GM19239 (cell line): Measurements from ENCODE around the gene DOCK10.
"Not testable (repeated sequence)": the region's sequence is repeated elsewhere in the genome, so short reads cannot be mapped to it uniquely, and the experiment has no call there.

Experiments used
- DNase-seq: peaks from one replicate; pipeline ENCODE4 v3.0.0; 2011; ENCODE audit warnings: low spot score; ENCODE audit not compliant: insufficient read length
- FAIRE-seq: peaks from 2 replicates; lab custom pipeline; 2011; peaks lifted over from hg19 to GRCh38; lab: Jason Lieb, UNC

The DOCK10 gene

DNA sequence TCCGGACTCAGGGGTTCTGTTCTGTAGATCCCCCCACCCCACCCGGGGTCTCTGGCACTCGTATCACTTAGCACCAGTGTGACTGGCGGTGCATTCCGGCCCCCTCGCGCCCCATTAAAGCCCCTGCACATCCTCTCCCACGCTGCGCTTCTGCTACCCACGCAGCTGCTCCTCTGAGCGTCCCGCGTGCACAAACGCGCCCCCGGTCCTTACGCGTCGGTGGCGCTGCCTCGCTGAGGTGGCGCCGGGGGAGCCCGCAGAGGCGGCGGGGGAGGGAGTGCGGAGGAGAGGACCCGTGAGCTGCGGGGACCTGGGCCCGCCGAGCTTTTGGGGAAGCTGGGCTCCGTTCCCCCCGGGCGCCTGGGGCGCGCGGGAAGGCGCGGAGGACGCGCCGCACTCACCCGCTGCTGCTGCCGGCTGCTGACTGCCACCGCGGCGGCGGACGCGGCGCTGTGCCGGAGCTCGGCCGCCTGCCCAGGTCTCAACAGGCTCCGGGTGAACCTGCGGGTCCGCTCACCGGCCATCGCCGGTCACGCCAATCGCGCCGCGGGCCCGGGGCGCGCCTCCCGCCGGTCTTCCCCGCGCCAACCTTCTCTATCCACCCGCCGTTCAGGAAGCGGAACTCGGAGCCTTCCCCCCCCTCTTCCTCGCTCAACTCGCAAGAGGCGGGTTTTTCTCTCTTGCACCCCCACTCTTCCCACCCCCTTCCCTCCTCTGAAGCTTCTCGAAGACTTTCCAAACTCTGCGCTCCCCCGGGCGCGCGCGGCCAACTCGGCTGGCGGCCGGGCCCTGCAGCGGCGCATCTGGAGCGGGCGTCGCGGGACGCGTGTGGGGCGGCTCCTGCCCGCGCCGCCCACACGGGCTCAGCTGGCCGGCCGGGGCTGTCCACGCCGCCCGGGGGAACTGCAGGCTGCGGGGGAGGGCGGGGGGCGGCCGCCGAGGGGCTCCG lies at the start of gene DOCK10:
DOCK10 (minus strand) TSS at position 618 of the 949 bp plus-strand sequence; CDS start at position 524, 94 bp downstream.
- peak; percentile 44 for DNase-seq
- FAIRE-seq = peak; percentile 54

DNA sequence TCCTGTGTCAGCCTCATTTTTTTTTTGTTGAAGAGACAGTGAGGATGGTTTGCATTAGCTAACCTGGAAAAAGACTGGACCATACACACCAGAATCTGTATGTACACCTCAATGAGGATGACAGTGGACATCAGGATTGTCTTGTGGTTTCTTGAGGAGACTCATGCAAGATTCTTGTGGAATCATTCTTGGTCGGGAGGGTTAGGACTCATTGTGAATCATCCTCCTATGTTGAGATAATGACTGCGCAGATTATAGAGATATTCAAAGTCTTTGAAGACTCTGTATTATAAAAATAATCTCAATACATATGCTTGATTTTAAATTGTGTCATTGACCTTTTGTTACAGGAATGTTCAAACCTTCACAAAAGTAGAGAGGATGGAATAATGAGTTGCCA lies 49.1 kb upstream of the DOCK10 start:
- FAIRE-seq = no peak
- no peak for DNase-seq

DNA sequence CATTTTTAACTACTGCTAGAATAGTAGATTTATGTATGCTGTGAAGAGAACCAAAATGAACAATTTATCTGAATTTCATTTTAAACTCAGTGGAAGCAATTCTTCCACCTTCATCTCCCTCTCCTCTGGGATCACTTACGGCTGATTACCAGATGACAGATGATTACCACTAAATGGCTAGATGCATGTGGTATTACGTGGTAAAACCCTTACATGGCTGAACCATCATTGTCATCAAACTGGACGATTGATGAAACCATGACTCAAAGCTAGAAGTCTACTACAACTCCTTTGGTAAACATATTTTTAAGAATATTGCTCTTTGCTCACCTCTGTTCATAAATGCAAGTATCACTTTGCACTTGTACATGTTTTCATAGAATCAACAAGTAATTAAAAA lies 48.5 kb upstream of the DOCK10 start:
- DNase-seq (no peak), FAIRE-seq (no peak)

DNA sequence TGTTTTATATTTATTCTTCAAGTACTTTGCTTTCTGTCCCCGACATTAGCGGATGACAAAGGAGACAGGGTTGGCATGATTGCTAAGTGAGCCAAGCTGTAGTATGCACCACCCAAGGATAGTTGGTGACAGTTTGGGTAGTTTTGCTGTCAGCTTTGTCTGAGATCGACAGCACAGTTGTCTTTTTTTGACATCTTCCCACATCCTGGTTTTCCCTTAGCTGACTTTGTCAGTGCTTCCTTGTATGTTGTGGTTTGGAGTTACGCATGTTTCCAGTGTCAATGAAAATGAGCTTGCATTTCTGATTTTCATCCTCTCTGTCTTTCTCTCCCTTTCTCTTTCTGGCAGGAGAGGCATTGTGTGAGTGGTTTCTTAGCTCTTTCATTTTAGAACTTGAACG lies 44.6 kb upstream of the DOCK10 start:
- DNase-seq (no peak), FAIRE-seq (no peak)

DNA sequence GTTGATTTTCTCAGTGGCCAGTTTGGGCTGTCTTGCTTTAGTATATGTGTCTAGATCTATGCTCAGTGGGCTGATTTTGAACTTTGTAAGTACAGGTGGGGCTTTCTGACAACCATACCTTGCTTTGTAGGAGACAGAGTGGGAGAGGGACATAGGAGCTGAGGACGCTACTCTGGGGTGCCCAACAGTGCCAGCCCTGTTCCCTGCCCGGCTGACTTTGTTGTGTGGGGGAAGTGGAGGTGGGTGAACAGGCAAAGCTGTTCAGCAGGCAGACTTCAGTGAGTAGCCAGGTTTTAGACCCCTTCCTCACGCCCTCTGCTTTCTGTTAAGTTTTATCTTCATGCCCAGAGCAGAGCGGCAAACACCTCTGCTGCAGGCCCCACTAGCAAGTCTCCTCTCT lies 44.2 kb upstream of the DOCK10 start:
- FAIRE-seq (no peak), DNase-seq (no peak)

DNA sequence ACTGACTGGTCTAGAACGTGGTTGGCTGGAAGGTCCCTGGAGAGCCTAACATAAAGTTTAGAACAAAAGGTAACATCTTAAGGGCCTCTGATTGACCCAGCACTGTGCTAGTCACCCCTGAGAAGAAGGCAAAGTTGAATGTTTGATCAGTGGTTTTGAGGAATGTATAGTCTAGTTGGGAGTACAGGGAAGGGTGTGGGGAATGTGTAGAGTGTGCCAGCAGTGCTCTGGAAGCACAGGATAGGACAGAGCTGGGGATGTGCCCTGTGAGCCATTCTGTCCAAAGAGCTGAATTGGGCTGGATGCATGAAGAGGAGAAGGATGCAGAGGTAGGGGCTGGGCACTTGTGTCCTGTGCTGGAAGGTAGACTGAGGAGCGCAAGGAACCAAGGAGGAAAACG lies 41.0 kb upstream of the DOCK10 start:
- FAIRE-seq = no peak

DNA sequence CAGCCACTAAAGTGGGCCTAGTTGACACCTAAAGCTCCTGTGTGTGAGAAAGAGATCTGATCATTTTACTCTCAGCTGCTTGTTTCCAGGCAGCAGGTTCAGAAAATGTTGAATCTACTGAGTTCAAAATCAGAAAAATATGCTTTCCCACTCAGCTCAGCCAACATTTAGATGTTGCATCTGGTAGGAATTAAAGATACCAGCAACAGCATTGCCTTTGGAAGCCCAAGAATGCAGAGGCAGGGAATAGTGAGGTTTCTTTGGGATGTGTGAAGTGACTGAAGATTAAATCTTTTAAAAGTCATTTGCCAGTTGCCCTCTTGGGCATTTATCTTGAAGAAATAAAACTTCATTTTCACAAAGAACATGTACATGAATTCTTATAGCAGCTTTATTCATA lies 33.9 kb upstream of the DOCK10 start:
- DNase-seq (no peak), FAIRE-seq (no peak)

More for the DNA sequence above, 41.0 kb upstream of the DOCK10 start:
- no peak for DNase-seq

DNA sequence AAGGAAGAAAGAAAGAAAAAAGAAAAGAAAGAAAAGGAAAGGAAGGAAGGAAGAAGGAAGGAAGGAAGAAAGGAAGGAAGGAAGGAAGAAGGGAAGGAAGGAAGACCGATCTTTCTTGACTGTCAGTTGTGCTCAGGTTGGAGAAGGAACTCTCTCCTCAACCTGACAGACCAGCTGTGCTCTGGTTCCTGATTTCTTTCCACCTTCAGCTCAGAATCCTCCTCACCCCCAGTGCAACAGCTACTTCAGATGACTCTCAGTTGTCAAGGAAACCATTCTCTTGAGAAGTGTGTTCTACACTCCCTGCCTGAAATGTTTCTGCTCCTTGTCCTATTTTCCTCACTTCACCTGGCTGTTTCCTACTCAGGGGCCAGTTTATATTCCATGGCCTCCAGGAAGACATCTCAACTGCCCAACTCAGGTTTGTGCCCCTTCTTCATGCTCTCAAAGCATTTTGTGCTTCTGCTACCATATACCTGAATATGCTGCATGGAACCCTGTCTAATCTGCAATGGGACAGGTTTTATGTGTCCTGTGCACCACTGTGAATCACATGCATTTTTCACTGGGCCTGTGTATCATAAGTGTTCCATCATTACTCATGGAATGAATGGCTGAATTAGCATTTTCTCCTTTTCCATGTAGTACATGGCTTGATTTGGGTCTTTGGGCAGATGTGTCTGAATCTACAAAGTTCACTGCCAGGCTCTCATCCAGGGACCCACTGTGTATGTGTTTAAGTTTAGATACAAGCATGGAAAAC lies 32.8 kb upstream of the DOCK10 start:
- DNase-seq = no peak
- no peak for FAIRE-seq

DNA sequence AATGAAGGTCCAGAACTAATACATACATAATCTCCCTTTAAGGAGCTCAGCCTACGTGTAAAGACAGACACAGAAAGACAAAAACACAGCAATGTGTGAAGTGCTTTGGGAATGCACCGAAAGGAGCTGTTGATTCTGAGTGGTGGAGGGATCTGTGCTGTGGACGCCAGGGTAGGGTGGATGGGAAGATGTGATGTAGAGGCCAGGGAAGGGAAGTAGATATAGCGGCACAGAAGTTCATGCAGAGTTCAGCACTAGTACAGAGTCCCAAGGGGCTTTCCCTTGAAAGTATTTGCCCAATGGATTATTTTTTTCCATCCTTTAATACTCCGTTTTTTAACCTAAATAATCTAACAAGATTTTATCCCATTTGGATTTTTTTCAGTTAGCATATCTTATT lies 32.1 kb upstream of the DOCK10 start:
- no peak for FAIRE-seq

DNA sequence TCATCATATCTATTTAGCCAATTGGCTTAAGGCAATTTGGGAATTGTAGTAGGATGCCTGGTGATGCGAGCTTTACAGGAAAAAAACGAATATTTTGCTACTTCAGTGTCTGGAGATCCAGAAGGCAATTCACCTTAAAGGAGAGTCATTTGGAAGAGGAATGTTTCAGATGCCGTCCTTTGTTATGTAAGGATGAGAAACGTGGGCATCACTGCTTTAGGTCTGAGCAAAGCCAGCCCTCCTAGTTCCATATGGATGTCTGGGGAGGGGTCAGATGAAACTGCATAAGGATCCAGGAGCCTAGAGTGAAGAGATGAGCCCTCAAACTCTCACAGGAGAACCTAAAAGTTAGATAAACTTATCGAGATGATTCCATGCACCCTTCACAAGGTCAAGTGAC lies 30.9 kb upstream of the DOCK10 start:
- DNase-seq = no peak
- FAIRE-seq = no peak

More for the DNA sequence above, 32.1 kb upstream of the DOCK10 start:
- DNase-seq = no peak

DNA sequence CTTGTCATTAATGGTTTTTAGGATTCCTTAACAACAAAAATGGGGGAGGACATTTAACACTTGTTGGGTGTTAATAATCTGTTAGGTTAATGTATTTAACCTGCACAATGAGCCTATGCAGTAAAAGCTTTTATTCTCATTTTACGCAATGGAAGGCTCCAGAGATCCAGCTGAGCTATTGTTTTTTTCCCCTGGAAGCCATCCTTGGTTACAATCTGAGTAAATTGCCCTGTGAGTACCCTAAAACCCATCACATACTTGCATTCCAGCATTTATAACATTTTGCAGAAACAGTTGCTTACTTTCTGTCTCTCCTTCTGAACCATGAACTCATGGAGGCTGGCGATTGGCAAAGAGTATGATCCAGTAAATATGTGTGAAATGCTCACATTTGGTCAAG lies 30.2 kb upstream of the DOCK10 start:
- FAIRE-seq (no peak), DNase-seq (no peak)

DNA sequence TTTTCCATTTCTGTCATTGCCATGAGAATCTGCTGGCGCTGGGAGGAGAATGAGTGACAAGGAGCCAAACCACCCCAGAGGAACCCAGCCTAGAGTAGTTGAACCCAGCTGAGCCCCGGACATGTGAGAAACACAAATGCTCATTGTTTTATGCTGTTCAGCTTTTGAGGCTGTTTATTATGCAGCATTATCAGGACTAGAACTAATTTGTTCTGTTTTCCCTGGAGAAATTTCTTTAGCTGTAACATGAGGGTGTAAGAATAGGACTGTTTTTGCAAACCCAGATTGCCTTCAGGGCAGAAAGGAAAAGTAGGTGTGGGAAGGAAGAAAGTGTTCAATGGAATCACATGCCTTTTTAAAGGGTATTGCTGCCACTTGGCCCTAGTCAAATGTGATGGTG lies 28.5 kb upstream of the DOCK10 start:
- DNase-seq (no peak), FAIRE-seq (no peak)

DNA sequence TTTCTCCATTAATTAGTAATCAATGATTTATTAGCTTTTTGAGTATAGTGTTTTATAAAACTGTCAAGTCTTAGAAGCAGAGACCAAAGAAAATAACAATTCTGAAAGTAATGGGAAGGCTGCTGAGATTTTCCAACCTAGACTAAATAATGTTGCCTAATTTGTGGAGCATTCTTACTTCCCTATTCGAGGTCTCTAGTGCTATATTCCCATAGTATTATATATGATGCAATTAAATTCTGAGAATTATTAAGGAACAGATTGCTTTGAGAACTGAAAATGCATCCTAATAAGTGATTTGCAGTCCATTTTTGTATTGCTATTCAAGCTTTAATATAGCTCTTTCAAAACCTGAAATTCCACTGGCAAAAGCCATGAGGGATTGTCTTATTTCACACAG lies 27.7 kb upstream of the DOCK10 start:
- FAIRE-seq (no peak), DNase-seq (no peak)

DNA sequence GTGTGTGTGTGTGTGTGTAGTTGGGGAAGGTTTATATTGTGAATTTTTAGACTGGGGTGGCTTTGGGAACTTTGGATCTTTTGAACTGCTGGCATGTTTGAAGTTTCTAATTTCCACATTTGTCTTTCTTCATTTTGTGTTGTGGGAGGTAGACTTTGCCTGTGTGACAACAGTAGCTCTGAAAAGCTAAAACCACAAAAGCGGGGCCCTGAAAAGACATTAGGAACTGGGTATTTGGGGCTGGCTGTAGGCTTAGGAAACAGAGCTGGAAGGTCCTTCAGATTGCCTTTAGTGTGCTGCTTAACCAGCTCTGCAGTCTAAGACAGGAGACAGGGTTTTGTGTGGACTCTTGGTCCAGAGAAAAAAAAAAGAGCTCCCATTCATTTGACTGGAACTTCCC lies 27.2 kb upstream of the DOCK10 start:
- FAIRE-seq (no peak), DNase-seq (no peak)

DNA sequence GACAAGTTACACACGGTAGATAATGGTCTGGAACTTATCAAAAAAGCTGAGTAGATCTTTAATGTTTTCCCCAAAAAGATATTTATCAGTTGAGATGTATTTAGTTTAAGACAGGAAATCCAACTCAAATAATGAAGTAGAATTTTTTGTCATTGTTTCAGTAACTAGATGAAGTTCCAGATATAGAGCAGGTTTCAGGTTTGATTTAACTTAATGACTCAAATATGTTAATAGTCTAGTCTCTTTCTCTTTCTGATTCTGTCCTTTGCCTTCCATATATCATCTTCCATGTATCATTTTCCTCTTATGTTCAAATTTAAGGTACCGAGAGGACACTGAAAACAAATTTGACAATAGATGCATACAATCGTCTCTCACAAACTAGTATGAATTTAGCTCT lies 23.6 kb upstream of the DOCK10 start:
- DNase-seq (no peak), FAIRE-seq (no peak)

DNA sequence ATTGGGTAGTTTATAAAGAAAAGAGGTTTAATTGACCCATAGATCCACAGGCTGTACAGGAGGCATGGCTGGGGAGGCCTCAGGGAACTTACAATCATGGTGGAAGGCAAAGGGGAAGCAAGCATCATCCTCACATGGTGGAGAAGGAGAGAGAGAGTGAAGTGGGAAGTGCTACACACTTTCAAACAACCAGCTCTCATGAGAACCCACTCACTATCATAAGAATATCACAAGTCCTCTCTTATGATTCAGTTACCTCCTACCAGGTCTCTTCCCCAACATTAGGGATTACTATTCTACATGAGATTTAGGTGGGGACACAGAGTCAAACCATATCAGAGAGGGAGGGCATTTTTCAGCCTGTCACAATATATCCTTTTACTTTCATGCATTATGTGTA lies 22.7 kb upstream of the DOCK10 start:
- DNase-seq = no peak
- no peak for FAIRE-seq

DNA sequence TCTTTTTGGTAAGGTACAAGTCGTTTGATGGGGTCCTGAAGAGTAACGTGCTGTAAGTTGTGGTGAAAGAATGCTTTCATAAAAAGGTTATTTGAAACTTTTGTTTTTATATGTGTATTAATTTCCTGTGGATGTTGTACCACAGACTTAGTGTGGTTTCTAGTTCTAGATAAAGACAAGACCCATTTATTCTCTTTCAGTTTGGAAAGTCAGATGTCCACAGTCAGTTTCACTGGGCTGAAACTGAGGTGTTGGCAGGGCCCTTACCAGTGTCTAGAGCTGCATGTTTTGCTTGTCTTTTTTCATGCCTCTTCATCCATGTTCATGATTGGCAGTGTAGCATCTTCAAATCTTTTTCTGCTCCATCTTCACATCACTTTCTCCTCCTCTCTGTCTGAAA lies 22.1 kb upstream of the DOCK10 start:
- no peak for DNase-seq
- FAIRE-seq = no peak

DNA sequence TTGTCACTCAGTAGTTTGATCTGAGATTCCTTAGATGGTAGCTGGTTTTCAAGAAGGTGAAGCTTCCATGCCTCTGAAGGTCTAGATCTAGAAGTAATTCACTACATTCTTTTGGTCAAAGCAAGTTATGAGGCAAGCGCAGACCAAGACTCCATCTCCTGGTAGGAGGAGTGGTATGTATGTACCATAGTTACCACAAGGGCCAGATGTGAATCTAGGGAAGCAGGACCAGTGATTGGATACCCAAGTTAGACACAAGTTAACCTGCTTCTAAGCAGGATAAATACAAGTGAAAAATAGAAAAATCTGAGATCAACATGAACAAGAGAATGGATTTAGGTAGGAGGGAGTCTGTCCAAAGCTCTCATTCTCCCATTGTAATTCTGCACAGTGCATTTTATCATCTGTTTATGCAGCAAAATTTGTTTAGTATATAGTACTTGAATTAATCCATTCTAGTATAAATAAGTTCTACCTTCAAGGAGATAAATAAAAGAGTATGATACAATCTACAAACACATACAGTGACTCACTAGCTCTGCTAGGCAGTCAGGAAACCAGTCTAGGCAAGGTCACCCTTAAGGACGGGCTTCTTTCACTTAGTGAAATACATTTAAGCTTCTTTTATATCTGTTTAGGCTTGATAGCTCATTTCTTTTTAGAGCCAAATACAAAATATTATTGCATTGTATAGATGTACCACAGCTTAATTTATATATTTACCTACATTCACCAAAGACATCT lies 14.2 kb upstream of the DOCK10 start:
- DNase-seq = no peak
- no peak for FAIRE-seq

DNA sequence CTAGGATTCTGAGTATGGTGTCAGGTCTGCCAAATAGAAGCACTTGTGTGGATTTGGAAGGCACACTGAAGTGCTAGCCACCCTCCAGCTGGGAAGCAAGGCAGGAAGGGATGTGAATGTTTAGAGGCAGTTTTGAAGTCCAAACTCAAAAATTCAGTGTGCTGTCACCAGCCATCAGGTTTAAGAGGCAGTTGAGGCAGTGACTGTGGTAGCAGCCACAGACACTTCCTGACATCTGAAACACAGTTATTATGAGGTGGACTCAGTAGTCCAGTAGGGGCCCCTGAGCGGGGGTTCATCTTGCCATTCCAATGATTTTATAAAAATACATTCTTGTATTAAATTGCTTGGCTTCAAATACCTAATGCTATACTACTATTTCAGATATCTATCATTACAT lies 13.4 kb upstream of the DOCK10 start:
- FAIRE-seq (no peak), DNase-seq (no peak)

DNA sequence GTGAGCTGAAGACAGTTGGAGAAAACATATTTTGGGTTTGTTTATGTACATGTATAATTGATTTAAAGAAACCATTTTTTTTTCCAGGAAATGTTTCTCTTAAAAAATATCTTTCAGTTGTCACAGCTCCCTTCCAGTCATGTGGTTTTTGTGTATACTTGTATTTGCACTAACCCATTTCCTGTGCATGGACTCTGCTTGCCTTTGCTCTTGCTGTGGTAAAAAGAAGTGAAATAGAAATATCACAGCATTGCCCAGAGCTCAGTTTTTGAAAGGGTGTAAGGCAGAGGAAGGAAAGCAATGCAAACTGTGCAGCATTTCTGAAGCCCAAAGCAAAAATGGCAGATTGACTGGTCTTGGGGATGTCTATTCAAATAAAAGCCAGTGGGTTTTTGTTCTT lies 10.4 kb upstream of the DOCK10 start:
- FAIRE-seq = peak; percentile 47

DNA sequence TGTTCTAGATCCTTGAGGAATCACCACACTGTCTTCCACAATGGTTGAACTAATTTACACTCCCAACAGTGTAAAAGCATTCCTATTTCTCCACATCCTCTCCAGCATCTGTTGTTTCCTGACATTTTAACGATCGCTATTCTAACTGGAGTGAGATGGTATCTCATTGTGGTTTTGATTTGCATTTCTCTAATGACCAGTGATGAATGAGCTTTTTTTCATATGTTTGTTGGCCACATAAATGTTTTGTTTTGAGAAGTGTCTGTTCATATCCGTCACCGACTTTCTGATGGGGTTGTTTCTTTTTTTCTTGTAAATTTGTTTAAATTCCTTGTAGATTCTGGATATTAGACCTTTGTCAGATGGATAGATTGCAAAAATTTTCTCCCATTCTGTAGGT lies 5.2 kb upstream of the DOCK10 start:
- not testable (repeated sequence) for FAIRE-seq, DNase-seq

More for the DNA sequence above, 10.4 kb upstream of the DOCK10 start:
- DNase-seq = no peak
